H9 (cell line): ENCODE measurements around the gene R3HDM2. TPM values are rescaled to one million over a fixed set of nuclear protein-coding genes. Genes with fewer than 3 reads are reported as not detected.
A peak's percentile ranks its signal among the peaks of the same experiment; 100 is the strongest.

Experiments used
- DNase-seq: peaks from one replicate; pipeline ENCODE4 v3.0.0-alpha.2; 2017
- H2AFZ ChIP-seq: one replicate; pipeline ENCODE4 v1.6.1; 2013; ENCODE audit warnings: mild to moderate bottlenecking, low read length, control low read depth, moderate library complexity
- H2AK5ac ChIP-seq: 2 replicates; pipeline ENCODE4 v1.6.1; 2013; ENCODE audit warnings: low read length, control low read depth, mixed read lengths; ENCODE audit not compliant: insufficient read length
- H2BK120ac ChIP-seq: one replicate; pipeline ENCODE4 v1.6.1; 2013; ENCODE audit warnings: low read depth, mild to moderate bottlenecking, low read length, control low read depth, inconsistent platforms; ENCODE audit not compliant: poor library complexity, severe bottlenecking
- H2BK12ac ChIP-seq: 2 replicates; pipeline ENCODE4 v1.6.1; 2013; ENCODE audit warnings: low read length, control low read depth, mixed read lengths, low read depth; ENCODE audit not compliant: insufficient read length
- H2BK15ac ChIP-seq: 2 replicates; pipeline ENCODE4 v1.6.1; 2013; ENCODE audit warnings: low read depth, low read length, control low read depth
- H2BK20ac ChIP-seq: one replicate; pipeline ENCODE4 v1.6.1; 2013; ENCODE audit warnings: low read depth, mild to moderate bottlenecking, low read length, control low read depth, inconsistent platforms; ENCODE audit not compliant: poor library complexity, severe bottlenecking
- H2BK5ac ChIP-seq: 2 replicates; pipeline ENCODE4 v1.6.1; 2013; ENCODE audit warnings: low read length, control low read depth, mixed read lengths; ENCODE audit not compliant: insufficient read length
- H3K14ac ChIP-seq: 2 replicates; pipeline ENCODE4 v1.6.1; 2013; ENCODE audit warnings: low read length, control low read depth; ENCODE audit not compliant: insufficient read depth
- H3K18ac ChIP-seq: 2 replicates; pipeline ENCODE4 v1.6.1; 2013; ENCODE audit warnings: low read depth, mild to moderate bottlenecking, mixed read lengths, low read length, control low read depth; ENCODE audit not compliant: insufficient read length
- H3K23ac ChIP-seq: 2 replicates; pipeline ENCODE4 v1.6.1; 2013; ENCODE audit warnings: low read length, control low read depth, mixed read lengths, low read depth; ENCODE audit not compliant: insufficient read length
- H3K23me2 ChIP-seq: 2 replicates; pipeline ENCODE4 v1.6.1; 2013; ENCODE audit warnings: low read depth, mild to moderate bottlenecking, mixed read lengths, low read length, control low read depth; ENCODE audit not compliant: insufficient read length, poor library complexity, severe bottlenecking
- H3K27ac ChIP-seq: 2 replicates; pipeline ENCODE4 v1.5.1; 2013; ENCODE audit warnings: low read length, control low read depth, mixed read lengths, low read depth; ENCODE audit not compliant: insufficient read length
- H3K27me3 ChIP-seq: 2 replicates; pipeline ENCODE4 v1.6.1; 2013; ENCODE audit warnings: low read length, control low read depth, inconsistent platforms; ENCODE audit not compliant: insufficient read depth
- H3K4ac ChIP-seq: 2 replicates; pipeline ENCODE4 v1.6.1; 2013; ENCODE audit warnings: low read depth, mild to moderate bottlenecking, control low read depth, inconsistent platforms, low read length, moderate library complexity
- H3K4me1 ChIP-seq: 2 replicates; pipeline ENCODE4 v1.6.1; 2013; ENCODE audit warnings: low read length, control low read depth, inconsistent platforms; ENCODE audit not compliant: insufficient read depth
- H3K4me2 ChIP-seq: 2 replicates; pipeline ENCODE4 v1.6.1; 2013; ENCODE audit warnings: low read length, control low read depth, mixed read lengths; ENCODE audit not compliant: insufficient read length, insufficient read depth
- H3K56ac ChIP-seq: 2 replicates; pipeline ENCODE4 v1.6.1; 2013; ENCODE audit warnings: low read depth, mild to moderate bottlenecking, mixed read lengths, low read length, control low read depth; ENCODE audit not compliant: insufficient read length
- H3K79me1 ChIP-seq: 2 replicates; pipeline ENCODE4 v1.6.1; 2013; ENCODE audit warnings: low read depth, mild to moderate bottlenecking, moderate library complexity, low read length, control low read depth, inconsistent platforms; ENCODE audit not compliant: insufficient read depth, poor library complexity, severe bottlenecking
- H3K79me2 ChIP-seq: 2 replicates; pipeline ENCODE4 v1.6.1; 2013; ENCODE audit warnings: low read length, control low read depth, inconsistent platforms; ENCODE audit not compliant: insufficient read depth
- H3K9ac ChIP-seq: 2 replicates; pipeline ENCODE4 v1.6.1; 2013; ENCODE audit warnings: low read length, control low read depth, mixed read lengths; ENCODE audit not compliant: insufficient read length; ENCODE audit errors: extremely low read depth
- H3K9me3 ChIP-seq: one replicate; pipeline ENCODE4 v1.6.1; 2013; ENCODE audit warnings: low read depth, low read length, inconsistent platforms; ENCODE audit not compliant: control insufficient read depth
- H3T11ph ChIP-seq: one replicate; pipeline ENCODE4 v1.6.1; 2013; ENCODE audit warnings: mild to moderate bottlenecking, low read length, control low read depth, inconsistent platforms
- H4K20me1 ChIP-seq: one replicate; pipeline ENCODE4 v1.6.1; 2013; ENCODE audit not compliant: control insufficient read depth, insufficient read length, insufficient read depth
- H4K5ac ChIP-seq: 2 replicates; pipeline ENCODE4 v1.6.1; 2013; ENCODE audit warnings: low read depth, mild to moderate bottlenecking, mixed read lengths, low read length, control low read depth; ENCODE audit not compliant: insufficient read length
- H4K8ac ChIP-seq: replicated peaks from 2 replicates; pipeline ENCODE4 v1.6.1; 2013; ENCODE audit warnings: low read length, control low read depth, mixed read lengths, low read depth; ENCODE audit not compliant: insufficient read length
- H4K91ac ChIP-seq: 2 replicates; pipeline ENCODE4 v1.6.1; 2013; ENCODE audit warnings: low read depth, mild to moderate bottlenecking, moderate library complexity, mixed read lengths, low read length, control low read depth; ENCODE audit not compliant: insufficient read length
- H3K27ac Mint-ChIP-seq, 3 experiments: 2 replicates in 2 of 3; 3 replicates in 1 of 3; pipeline ENCODE4 v1.8.0; 2020 to 2021; ENCODE audit warnings: mixed read lengths in 3 of 3, mild to moderate bottlenecking in 1 of 3, moderate library complexity in 1 of 3
- H3K27me3 Mint-ChIP-seq: 2 replicates; pipeline ENCODE4 v1.8.0; 2021; ENCODE audit warnings: low read depth, mild to moderate bottlenecking, moderate library complexity, mixed read lengths
- H3K36me3 Mint-ChIP-seq, 3 experiments: 2 replicates in 2 of 3; 3 replicates in 1 of 3; pipeline ENCODE4 v1.8.0; 2020 to 2021; ENCODE audit warnings: low read depth in 3 of 3, mixed read lengths in 3 of 3; ENCODE audit not compliant: insufficient read depth in 1 of 3
- H3K4me1 Mint-ChIP-seq, 2 experiments: 2 replicates each; pipeline ENCODE4 v1.8.0; 2020; ENCODE audit warnings: mixed read lengths in 2 of 2
- H3K4me3 Mint-ChIP-seq, 2 experiments: 2 replicates in 1 of 2; 3 replicates in 1 of 2; pipeline ENCODE4 v1.8.0; 2020 to 2021; ENCODE audit warnings: mild to moderate bottlenecking in 2 of 2, mixed read lengths in 2 of 2, moderate library complexity in 1 of 2
- H3K9me3 Mint-ChIP-seq, 2 experiments: 2 replicates in 1 of 2; 3 replicates in 1 of 2; pipeline ENCODE4 v1.8.0; 2020; ENCODE audit warnings: mild to moderate bottlenecking in 2 of 2, mixed read lengths in 2 of 2, moderate library complexity in 1 of 2
- WGBS: extraction: QIAGEN DNeasy Blood & Tissue Kit; methylation state at CpG from one replicate; pipeline ENCODE4 v1.1.7; 2013; ENCODE audit warnings: missing lambda C conversion rate, low lambda C conversion rate, mixed read lengths; ENCODE audit not compliant: insufficient read length; ENCODE audit errors: extremely low coverage; 5-methylcytosine and 5-hydroxymethylcytosine counted together
- total RNA-seq: library from RNA; stranded (reverse); gene quantifications from 2 replicates; pipeline ENCODE4 v1.2.1, GENCODE V29; 2021
- TF ChIP-seq, protein P1 (sequence below): fragments of 200-600 bp; sonication (generic); conservative IDR thresholded peaks from 3 replicates; pipeline ENCODE4 v1.8.0; 2021; ENCODE audit warnings: antibody characterized with exemption, mild to moderate bottlenecking

R3HDM2 gene
- total RNA-seq, 1 experiment from 2014 or later, result 43.9 TPM

DNA sequence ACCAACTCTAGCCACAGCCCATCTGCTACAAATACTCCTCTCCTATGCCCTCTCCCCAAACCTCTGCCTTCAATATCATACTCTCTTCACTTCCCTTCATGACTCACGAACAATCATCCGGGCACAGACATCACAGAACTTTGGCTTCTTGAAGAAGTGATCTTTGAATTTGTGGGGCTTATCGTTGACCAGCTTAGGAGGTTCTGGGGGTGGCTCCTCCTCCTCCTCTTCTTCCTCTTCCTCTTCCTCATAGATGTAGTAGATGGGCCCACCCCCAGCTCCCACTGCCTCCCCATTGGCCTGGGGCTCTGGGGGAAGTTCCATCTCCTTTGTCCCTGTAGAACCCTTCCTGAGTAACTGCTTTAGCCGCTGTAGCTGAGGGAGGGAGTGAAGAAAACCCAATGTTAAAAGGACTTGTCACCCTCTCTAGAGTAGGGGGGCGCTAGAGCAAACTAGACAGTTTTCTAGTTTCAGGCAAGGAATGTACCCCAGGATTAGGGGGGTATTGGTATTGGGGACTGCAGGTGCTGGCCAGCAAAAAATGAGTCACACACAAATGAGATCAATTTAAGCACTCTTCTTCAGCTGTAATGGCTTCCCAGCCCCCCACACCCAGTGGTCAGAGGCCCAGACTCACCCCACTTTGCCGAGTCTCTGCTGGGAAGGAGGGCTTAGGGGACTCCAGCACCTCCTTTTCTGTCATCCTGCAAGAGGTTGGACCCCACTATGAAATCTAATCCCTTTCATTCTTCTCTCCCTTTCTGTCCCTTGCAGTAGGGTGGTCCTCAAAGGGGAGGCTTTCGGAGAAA is 181.7 kb downstream of the R3HDM2 start:
- Histone ChIP-seq H3K27me3 (no peaks in the 10 kb centered on the region), H3K56ac (no peak overlapping the region), H2BK20ac (no peak overlapping the region), H2AK5ac (no peak overlapping the region), H3K27ac (no peak overlapping the region), H3K79me1 (no peaks in the 10 kb centered on the region), H2BK12ac (no peak overlapping the region), H3K18ac (no peak overlapping the region), H3K4me2 (no peak overlapping the region), H3T11ph (no peak overlapping the region), H3K4ac (no peak overlapping the region), H3K9me3 (no peaks in the 10 kb centered on the region), H3K23ac (no peak overlapping the region), H4K5ac (no peak overlapping the region), H4K91ac (no peak overlapping the region), H3K14ac (no peak overlapping the region), H2BK15ac (no peak overlapping the region), H3K4me1 (peaks cover 10% of the 10 kb centered on the region), H3K9ac (no peak overlapping the region), H2BK120ac (no peak overlapping the region), H4K20me1 (no peaks in the 10 kb centered on the region), H2BK5ac (no peak overlapping the region), H3K79me2 (no peaks in the 10 kb centered on the region), H2AFZ (no peak overlapping the region), H3K23me2 (no peaks in the 10 kb centered on the region), H4K8ac (no peak overlapping the region)
- TF ChIP-seq, protein P1, sequence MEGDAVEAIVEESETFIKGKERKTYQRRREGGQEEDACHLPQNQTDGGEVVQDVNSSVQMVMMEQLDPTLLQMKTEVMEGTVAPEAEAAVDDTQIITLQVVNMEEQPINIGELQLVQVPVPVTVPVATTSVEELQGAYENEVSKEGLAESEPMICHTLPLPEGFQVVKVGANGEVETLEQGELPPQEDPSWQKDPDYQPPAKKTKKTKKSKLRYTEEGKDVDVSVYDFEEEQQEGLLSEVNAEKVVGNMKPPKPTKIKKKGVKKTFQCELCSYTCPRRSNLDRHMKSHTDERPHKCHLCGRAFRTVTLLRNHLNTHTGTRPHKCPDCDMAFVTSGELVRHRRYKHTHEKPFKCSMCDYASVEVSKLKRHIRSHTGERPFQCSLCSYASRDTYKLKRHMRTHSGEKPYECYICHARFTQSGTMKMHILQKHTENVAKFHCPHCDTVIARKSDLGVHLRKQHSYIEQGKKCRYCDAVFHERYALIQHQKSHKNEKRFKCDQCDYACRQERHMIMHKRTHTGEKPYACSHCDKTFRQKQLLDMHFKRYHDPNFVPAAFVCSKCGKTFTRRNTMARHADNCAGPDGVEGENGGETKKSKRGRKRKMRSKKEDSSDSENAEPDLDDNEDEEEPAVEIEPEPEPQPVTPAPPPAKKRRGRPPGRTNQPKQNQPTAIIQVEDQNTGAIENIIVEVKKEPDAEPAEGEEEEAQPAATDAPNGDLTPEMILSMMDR, result 0 out of 3 replicates have a peak, but pooled peaks have one; percentile 28
- peak; percentile 36 for DNase-seq
- peaks cover 36 to 47% of the 10 kb centered on the region in 2 experiments for H3K4me1 Mint-ChIP-seq
- WGBS, result no CpG with 5 or more reads among the region's 7 CpGs
- H3K27ac Mint-ChIP-seq, result no peak overlapping the region
- H3K27me3 Mint-ChIP-seq, result peaks cover 14% of the 10 kb centered on the region
- no peak overlapping the region for H3K4me3 Mint-ChIP-seq
- peaks cover 0 to 3% (median 0%) of the 10 kb centered on the region in 3 experiments; a peak in 2 of 7 replicates for H3K36me3 Mint-ChIP-seq
- no peaks in the 10 kb centered on the region for H3K9me3 Mint-ChIP-seq
